ENCODE measurements around the gene TUBGCP3. TPM values are rescaled to one million over a fixed set of nuclear protein-coding genes. Genes with fewer than 3 reads are reported as not detected.

TUBGCP3 gene
- total and polyA plus RNA-seq, 9 donors: 19.4 to 58.0 (median 29.5) TPM

GRCh38 chr13:112526146-112526853 is 61.7 kb downstream of the TUBGCP3 start:
- no peak for DNase-seq
- peaks cover 2% of the 10 kb centered on the region for H3K4me1 ChIP-seq (ENCODE audit: insufficient read depth)
- H3K4me3 ChIP-seq: no peak overlapping the region
- H3K27me3 ChIP-seq: no peaks in the 10 kb centered on the region
- no peaks in the 10 kb centered on the region for H3K36me3 ChIP-seq
- intact Hi-C loops (cut with DNase I): no loop called here
- no peak overlapping the region for H3K27ac ChIP-seq
- H3K9me3 ChIP-seq: no peaks in the 10 kb centered on the region
- 98 to 99% (median 98%) methylated on average over 9 of the region's 9 CpGs for WGBS, 3 donors
- TF ChIP-seq CTCF (IDR thresholded peaks at IDR 0.05) (no peak), EP300 (IDR thresholded peaks at IDR 0.05) (no peak), POLR2A (IDR thresholded peaks at IDR 0.05) (no peak)

GRCh38 chr13:112525356-112525945 is 62.5 kb downstream of the TUBGCP3 start:
- H3K4me1 ChIP-seq (ENCODE audit: insufficient read depth): no peaks in the 10 kb centered on the region
- H3K9me3 ChIP-seq: no peaks in the 10 kb centered on the region
- H3K36me3 ChIP-seq: no peaks in the 10 kb centered on the region
- H3K27ac ChIP-seq: no peak overlapping the region
- no peak for TF ChIP-seq POLR2A (IDR thresholded peaks at IDR 0.05)
- TF ChIP-seq CTCF (IDR thresholded peaks at IDR 0.05): no peak
- no peak for TF ChIP-seq EP300 (IDR thresholded peaks at IDR 0.05)
- no peak overlapping the region for H3K4me3 ChIP-seq
- DNase-seq: no peak
- 95 to 97% (median 95%) methylated on average over 7 of the region's 7 CpGs for WGBS, 3 donors
- no peaks in the 10 kb centered on the region for H3K27me3 ChIP-seq
- intact Hi-C loops (cut with DNase I): no loop called here

- TF ChIP-seq POLR2A (IDR thresholded peaks at IDR 0.05): no peak
- TF ChIP-seq CTCF (IDR thresholded peaks at IDR 0.05): no peak
- no peak for TF ChIP-seq EP300 (IDR thresholded peaks at IDR 0.05)
- Histone ChIP-seq H3K9me3 (no peaks in the 10 kb centered on the region), H3K36me3 (no peaks in the 10 kb centered on the region), H3K4me3 (no peak overlapping the region), H3K4me1 (ENCODE audit: insufficient read depth) (no peaks in the 10 kb centered on the region), H3K27ac (no peak overlapping the region), H3K27me3 (no peaks in the 10 kb centered on the region)
- WGBS, 3 donors: 90 to 95% (median 91%) methylated on average over 5 of the region's 5 CpGs
- DNase-seq: no peak
- intact Hi-C loops (cut with DNase I): no loop called here
Observed at GRCh38 chr13:112522578-112522977, 65.4 kb downstream of the TUBGCP3 start.

GRCh38 chr13:112521073-112521685 is 66.8 kb downstream of the TUBGCP3 start:
- no peak overlapping the region for H3K4me3 ChIP-seq
- H3K36me3 ChIP-seq: no peaks in the 10 kb centered on the region
- no peak for DNase-seq
- H3K4me1 ChIP-seq (ENCODE audit: insufficient read depth): no peaks in the 10 kb centered on the region
- H3K27me3 ChIP-seq: no peaks in the 10 kb centered on the region
- TF ChIP-seq POLR2A (IDR thresholded peaks at IDR 0.05): no peak
- TF ChIP-seq CTCF (IDR thresholded peaks at IDR 0.05): no peak
- no peak for TF ChIP-seq EP300 (IDR thresholded peaks at IDR 0.05)
- no peak overlapping the region for H3K27ac ChIP-seq
- intact Hi-C loops (cut with DNase I): no loop called here
- H3K9me3 ChIP-seq: no peaks in the 10 kb centered on the region
- WGBS, 3 donors: 92 to 98% (median 94%) methylated on average over 3 of the region's 3 CpGs
